SK-N-SH treated with all-trans-retinoic acid at 6 μM for 48 hours (cell line): ENCODE results near the gene ZDHHC20.

Source experiments
- ATAC-seq: fragments of 200-7000 bp; cut with Tn5 transposase; 3 replicates; pipeline ENCODE4 v1.9.1; 2020; ENCODE audit warnings: mild to moderate bottlenecking, moderate library complexity
- ARNTL ChIP-seq: fragments of 450-650 bp; formaldehyde crosslinking; IDR thresholded peaks from 2 replicates; pipeline ENCODE4 v1.5.0; 2020; ENCODE audit warnings: low read depth, mild to moderate bottlenecking, moderate library complexity, borderline replicate concordance
- BACH2 ChIP-seq: fragments of 250-450 bp; sonication (Bioruptor Pico); IDR thresholded peaks from 2 replicates; pipeline ENCODE4 v1.9.0; 2021; ENCODE audit warnings: mild to moderate bottlenecking, borderline replicate concordance
- CSDC2 ChIP-seq: fragments of 250-450 bp; sonication (Bioruptor Pico); IDR thresholded peaks from 2 replicates; pipeline ENCODE4 v1.5.0; 2020; ENCODE audit warnings: mild to moderate bottlenecking, moderate library complexity
- ESRRG ChIP-seq: fragments of 250-450 bp; sonication (Bioruptor Pico); IDR thresholded peaks from 2 replicates; pipeline ENCODE4 v1.6.1; 2021; ENCODE audit warnings: mild to moderate bottlenecking
- GLIS3 ChIP-seq: fragments of 250-450 bp; sonication (Bioruptor Pico); IDR thresholded peaks from 2 replicates; pipeline ENCODE4 v1.5.0; 2020; ENCODE audit warnings: mild to moderate bottlenecking, moderate library complexity
- ISL1 ChIP-seq: fragments of 250-450 bp; sonication (Bioruptor Pico); IDR thresholded peaks from 2 replicates; pipeline ENCODE4 v2.1.2; 2022; ENCODE audit warnings: mild to moderate bottlenecking, moderate library complexity
- OSR1 ChIP-seq: fragments of 250-450 bp; sonication (Bioruptor Pico); IDR thresholded peaks from 2 replicates; pipeline ENCODE4 v1.8.0; 2022; ENCODE audit warnings: moderate library complexity, mild to moderate bottlenecking, inconsistent platforms
- PPARA ChIP-seq: fragments of 250-450 bp; sonication (Bioruptor Pico); IDR thresholded peaks from 2 replicates; pipeline ENCODE4 v1.5.0; 2020; ENCODE audit warnings: mild to moderate bottlenecking, borderline replicate concordance
- RARB ChIP-seq: fragments of 250-450 bp; sonication (Bioruptor Pico); IDR thresholded peaks from 2 replicates; pipeline ENCODE4 v1.8.0; 2021; ENCODE audit warnings: mild to moderate bottlenecking, moderate library complexity
- SNAI2 ChIP-seq: fragments of 250-450 bp; sonication (Bioruptor Pico); IDR thresholded peaks from 2 replicates; pipeline ENCODE4 v1.5.0; 2020; ENCODE audit warnings: mild to moderate bottlenecking, moderate library complexity
- TCF4 ChIP-seq: fragments of 250-450 bp; sonication (Bioruptor Pico); IDR thresholded peaks from 2 replicates; pipeline ENCODE4 v1.8.0; 2021; ENCODE audit warnings: mild to moderate bottlenecking, moderate library complexity, borderline replicate concordance
- TOX ChIP-seq: fragments of 250-450 bp; sonication (Bioruptor Pico); IDR thresholded peaks from 2 replicates; pipeline ENCODE4 v1.8.0; 2021; ENCODE audit warnings: mild to moderate bottlenecking, moderate library complexity, borderline replicate concordance
- TSHZ2 ChIP-seq: fragments of 250-450 bp; sonication (Bioruptor Pico); IDR thresholded peaks from 2 replicates; pipeline ENCODE4 v1.5.0; 2020; ENCODE audit warnings: mild to moderate bottlenecking, moderate library complexity
- ZC3H10 ChIP-seq: fragments of 250-450 bp; sonication (Bioruptor Pico); IDR thresholded peaks from 2 replicates; pipeline ENCODE4 v1.5.1; 2021; ENCODE audit warnings: mild to moderate bottlenecking, moderate library complexity
- ZFP3 ChIP-seq: fragments of 250-450 bp; sonication (Bioruptor Pico); IDR thresholded peaks from 2 replicates; pipeline ENCODE4 v1.5.0; 2020; ENCODE audit warnings: mild to moderate bottlenecking, moderate library complexity
- ZFP30 ChIP-seq: fragments of 450-650 bp; formaldehyde crosslinking; IDR thresholded peaks from 2 replicates; pipeline ENCODE4 v1.5.0; 2022; ENCODE audit warnings: mild to moderate bottlenecking, moderate library complexity
- ZNF565 ChIP-seq: fragments of 450-650 bp; formaldehyde crosslinking; conservative IDR thresholded peaks from 2 replicates; pipeline ENCODE4 v1.5.0; 2020; ENCODE audit warnings: low read depth, mild to moderate bottlenecking, moderate library complexity
- ZNF70 ChIP-seq: fragments of 450-650 bp; formaldehyde crosslinking; IDR thresholded peaks from 2 replicates; pipeline ENCODE4 v1.5.0; 2020; ENCODE audit warnings: mild to moderate bottlenecking, moderate library complexity
- ZNF8 ChIP-seq: fragments of 450-650 bp; formaldehyde crosslinking; IDR thresholded peaks from 2 replicates; pipeline ENCODE4 v1.5.0; 2020; ENCODE audit warnings: mild to moderate bottlenecking, moderate library complexity
- TF ChIP-seq, protein P1 (sequence below): fragments of 250-450 bp; sonication (Bioruptor Pico); IDR thresholded peaks from 2 replicates; pipeline ENCODE4 v1.8.0; 2020; ENCODE audit warnings: mild to moderate bottlenecking, moderate library complexity, borderline replicate concordance
- TF ChIP-seq, protein P2 (sequence below): fragments of 250-450 bp; sonication (Bioruptor Pico); IDR thresholded peaks from 2 replicates; pipeline ENCODE4 v1.5.1; 2021; ENCODE audit warnings: mild to moderate bottlenecking, moderate library complexity
- TF ChIP-seq, protein P3 (sequence below): fragments of 250-450 bp; sonication (Bioruptor Pico); IDR thresholded peaks from 2 replicates; pipeline ENCODE4 v1.5.1; 2020; ENCODE audit warnings: low read depth, mild to moderate bottlenecking, moderate library complexity

ZDHHC20 gene

GRCh38 chr13:21478881-21479808, 20.0 kb upstream of the ZDHHC20 start:
- peak; percentile 83 for ATAC-seq
- TF ChIP-seq, protein P1, sequence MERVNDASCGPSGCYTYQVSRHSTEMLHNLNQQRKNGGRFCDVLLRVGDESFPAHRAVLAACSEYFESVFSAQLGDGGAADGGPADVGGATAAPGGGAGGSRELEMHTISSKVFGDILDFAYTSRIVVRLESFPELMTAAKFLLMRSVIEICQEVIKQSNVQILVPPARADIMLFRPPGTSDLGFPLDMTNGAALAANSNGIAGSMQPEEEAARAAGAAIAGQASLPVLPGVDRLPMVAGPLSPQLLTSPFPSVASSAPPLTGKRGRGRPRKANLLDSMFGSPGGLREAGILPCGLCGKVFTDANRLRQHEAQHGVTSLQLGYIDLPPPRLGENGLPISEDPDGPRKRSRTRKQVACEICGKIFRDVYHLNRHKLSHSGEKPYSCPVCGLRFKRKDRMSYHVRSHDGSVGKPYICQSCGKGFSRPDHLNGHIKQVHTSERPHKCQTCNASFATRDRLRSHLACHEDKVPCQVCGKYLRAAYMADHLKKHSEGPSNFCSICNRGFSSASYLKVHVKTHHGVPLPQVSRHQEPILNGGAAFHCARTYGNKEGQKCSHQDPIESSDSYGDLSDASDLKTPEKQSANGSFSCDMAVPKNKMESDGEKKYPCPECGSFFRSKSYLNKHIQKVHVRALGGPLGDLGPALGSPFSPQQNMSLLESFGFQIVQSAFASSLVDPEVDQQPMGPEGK (CRISPR knock-in tag) = no peak
- TF ChIP-seq ZNF565 (no peak), OSR1 (no peak), BACH2 (CRISPR knock-in tag) (no peak), TSHZ2 (CRISPR knock-in tag) (no peak), PPARA (no peak), ZC3H10 (CRISPR knock-in tag) (no peak), GLIS3 (CRISPR knock-in tag) (no peak), ZFP30 (no peak), ZNF8 (CRISPR knock-in tag) (no peak), ZFP3 (CRISPR knock-in tag) (no peak), ISL1 (CRISPR knock-in tag) (no peak), ZNF70 (CRISPR knock-in tag) (no peak), ARNTL (CRISPR knock-in tag) (no peak), TCF4 (CRISPR knock-in tag) (no peak)
- TF ChIP-seq, protein P2, sequence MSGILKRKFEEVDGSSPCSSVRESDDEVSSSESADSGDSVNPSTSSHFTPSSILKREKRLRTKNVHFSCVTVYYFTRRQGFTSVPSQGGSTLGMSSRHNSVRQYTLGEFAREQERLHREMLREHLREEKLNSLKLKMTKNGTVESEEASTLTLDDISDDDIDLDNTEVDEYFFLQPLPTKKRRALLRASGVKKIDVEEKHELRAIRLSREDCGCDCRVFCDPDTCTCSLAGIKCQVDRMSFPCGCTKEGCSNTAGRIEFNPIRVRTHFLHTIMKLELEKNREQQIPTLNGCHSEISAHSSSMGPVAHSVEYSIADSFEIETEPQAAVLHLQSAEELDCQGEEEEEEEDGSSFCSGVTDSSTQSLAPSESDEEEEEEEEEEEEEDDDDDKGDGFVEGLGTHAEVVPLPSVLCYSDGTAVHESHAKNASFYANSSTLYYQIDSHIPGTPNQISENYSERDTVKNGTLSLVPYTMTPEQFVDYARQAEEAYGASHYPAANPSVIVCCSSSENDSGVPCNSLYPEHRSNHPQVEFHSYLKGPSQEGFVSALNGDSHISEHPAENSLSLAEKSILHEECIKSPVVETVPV (CRISPR knock-in tag) = no peak
- TF ChIP-seq, protein P3, sequence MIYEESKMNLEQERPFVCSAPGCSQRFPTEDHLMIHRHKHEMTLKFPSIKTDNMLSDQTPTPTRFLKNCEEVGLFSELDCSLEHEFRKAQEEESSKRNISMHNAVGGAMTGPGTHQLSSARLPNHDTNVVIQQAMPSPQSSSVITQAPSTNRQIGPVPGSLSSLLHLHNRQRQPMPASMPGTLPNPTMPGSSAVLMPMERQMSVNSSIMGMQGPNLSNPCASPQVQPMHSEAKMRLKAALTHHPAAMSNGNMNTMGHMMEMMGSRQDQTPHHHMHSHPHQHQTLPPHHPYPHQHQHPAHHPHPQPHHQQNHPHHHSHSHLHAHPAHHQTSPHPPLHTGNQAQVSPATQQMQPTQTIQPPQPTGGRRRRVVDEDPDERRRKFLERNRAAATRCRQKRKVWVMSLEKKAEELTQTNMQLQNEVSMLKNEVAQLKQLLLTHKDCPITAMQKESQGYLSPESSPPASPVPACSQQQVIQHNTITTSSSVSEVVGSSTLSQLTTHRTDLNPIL (CRISPR knock-in tag) = no peak
- TF ChIP-seq, all 23 proteins: peak for 0

DNA sequence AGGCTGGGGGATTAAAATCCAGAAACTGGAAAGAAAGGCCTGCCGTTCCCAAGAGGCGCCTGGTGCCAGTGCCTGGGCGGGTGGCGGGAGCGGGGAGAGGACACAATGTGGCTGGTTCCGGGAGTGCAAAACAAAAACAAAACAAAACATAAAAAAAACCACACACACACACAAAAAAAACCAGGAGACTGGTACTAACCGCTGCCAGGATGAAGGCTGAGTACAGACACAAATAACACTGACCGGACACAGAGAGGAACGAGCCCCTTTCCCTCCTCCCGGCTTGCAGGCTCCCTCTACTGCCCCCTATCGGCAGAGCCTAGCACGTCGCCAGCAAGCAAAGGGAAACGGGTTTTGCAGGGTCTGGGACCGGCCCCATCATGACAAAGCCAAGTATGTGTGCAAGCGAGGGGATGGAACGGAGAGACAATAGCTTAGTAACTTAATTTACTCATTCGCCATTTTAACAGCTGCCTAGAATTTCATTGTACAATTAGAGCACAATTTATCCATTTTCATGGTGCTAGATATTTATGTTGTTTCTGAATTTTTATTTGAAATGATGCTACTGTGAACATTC, 17.9 kb upstream of the ZDHHC20 start:
- peak; percentile 80 for ATAC-seq
- no peak for TF ChIP-seq ZNF70 (CRISPR knock-in tag)
- no peak for TF ChIP-seq ZFP30
- no peak for TF ChIP-seq ZNF565
- no peak for TF ChIP-seq ESRRG
- TF ChIP-seq TCF4 (CRISPR knock-in tag) = no peak
- no peak for TF ChIP-seq TOX (CRISPR knock-in tag)
- TF ChIP-seq CSDC2 (CRISPR knock-in tag) = no peak

DNA sequence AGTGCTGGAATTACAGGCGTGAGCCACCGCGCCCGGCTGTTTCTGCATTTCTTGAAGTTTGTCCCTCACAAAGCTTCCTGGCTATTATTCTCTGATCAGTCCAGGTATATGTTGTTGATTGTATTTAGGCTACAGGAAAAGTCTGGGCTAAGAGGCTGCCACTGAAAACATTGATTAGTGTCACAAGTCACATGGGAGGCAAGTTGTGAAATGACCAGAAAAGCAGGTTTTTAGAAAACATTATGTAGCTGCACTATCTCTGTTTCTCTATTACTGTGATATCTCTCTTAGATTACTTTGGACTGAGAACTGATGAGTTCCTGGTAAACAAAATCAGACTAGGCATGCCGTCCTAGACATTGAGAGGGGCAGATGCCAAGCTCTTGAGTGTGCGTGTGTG, 16.0 kb upstream of the ZDHHC20 start:
- TF ChIP-seq, protein P3 (CRISPR knock-in tag) = no peak
- no peak for TF ChIP-seq TOX (CRISPR knock-in tag)
- TF ChIP-seq ZFP30 = no peak
- no peak for TF ChIP-seq TCF4 (CRISPR knock-in tag)
- no peak for TF ChIP-seq TSHZ2 (CRISPR knock-in tag)
- TF ChIP-seq ZNF70 (CRISPR knock-in tag) = no peak
- TF ChIP-seq RARB (CRISPR knock-in tag) = no peak
- no peak for TF ChIP-seq ESRRG
- no peak for TF ChIP-seq PPARA
- no peak for TF ChIP-seq ARNTL (CRISPR knock-in tag)
- TF ChIP-seq SNAI2 (CRISPR knock-in tag) = no peak
- TF ChIP-seq, all 23 proteins: peak for 0
- ATAC-seq = no peak
